ENCODE measurements around the gene FSIP1. TPM values are rescaled to one million over a fixed set of nuclear protein-coding genes. Genes with fewer than 3 reads are reported as not detected.

Gene FSIP1
- total RNA-seq, 4 donors from 2014 or later = 0.20 to 1.5 (median 0.42) TPM

DNA sequence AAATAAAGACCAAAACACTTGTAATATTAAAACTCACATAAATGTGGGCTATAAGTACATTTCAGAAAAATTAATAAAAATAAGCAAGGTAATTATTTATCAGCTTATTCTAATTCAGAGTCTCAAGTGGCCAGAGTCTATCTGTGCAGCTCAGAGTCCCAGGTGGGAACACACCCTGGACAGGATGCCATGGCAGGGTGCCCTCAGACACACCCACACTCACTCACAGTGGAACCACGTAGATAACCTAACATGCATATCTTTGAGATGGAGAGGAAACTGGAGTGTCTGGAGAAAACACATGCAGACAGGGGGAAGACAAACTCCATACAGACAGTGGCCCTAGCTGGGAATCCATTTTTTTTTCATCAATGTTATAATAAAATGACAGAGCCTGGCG, 37.2 kb downstream of the FSIP1 start:
- WGBS, 2 donors = 47 to 86% methylated on average over 2 of the region's 2 CpGs
- H3K9me3 ChIP-seq = no peaks in the 10 kb centered on the region
- H3K4me3 ChIP-seq = no peak overlapping the region
- H3K4me1 ChIP-seq = peaks cover 0 to 8% (median 0%) of the 10 kb centered on the region in 4 donors
- no peak overlapping the region for H3K27ac ChIP-seq
- no peaks in the 10 kb centered on the region for H3K27me3 ChIP-seq
- H3K36me3 ChIP-seq = no peaks in the 10 kb centered on the region
- DNase-seq (ENCODE audit: low spot score in 2 of 2) = no peak
- TF ChIP-seq, protein P1, sequence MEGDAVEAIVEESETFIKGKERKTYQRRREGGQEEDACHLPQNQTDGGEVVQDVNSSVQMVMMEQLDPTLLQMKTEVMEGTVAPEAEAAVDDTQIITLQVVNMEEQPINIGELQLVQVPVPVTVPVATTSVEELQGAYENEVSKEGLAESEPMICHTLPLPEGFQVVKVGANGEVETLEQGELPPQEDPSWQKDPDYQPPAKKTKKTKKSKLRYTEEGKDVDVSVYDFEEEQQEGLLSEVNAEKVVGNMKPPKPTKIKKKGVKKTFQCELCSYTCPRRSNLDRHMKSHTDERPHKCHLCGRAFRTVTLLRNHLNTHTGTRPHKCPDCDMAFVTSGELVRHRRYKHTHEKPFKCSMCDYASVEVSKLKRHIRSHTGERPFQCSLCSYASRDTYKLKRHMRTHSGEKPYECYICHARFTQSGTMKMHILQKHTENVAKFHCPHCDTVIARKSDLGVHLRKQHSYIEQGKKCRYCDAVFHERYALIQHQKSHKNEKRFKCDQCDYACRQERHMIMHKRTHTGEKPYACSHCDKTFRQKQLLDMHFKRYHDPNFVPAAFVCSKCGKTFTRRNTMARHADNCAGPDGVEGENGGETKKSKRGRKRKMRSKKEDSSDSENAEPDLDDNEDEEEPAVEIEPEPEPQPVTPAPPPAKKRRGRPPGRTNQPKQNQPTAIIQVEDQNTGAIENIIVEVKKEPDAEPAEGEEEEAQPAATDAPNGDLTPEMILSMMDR (IDR thresholded peaks at IDR 0.05) = no peak
- TF ChIP-seq POLR2A (IDR thresholded peaks at IDR 0.05) (no peak), EP300 (IDR thresholded peaks at IDR 0.05) (no peak)

DNA sequence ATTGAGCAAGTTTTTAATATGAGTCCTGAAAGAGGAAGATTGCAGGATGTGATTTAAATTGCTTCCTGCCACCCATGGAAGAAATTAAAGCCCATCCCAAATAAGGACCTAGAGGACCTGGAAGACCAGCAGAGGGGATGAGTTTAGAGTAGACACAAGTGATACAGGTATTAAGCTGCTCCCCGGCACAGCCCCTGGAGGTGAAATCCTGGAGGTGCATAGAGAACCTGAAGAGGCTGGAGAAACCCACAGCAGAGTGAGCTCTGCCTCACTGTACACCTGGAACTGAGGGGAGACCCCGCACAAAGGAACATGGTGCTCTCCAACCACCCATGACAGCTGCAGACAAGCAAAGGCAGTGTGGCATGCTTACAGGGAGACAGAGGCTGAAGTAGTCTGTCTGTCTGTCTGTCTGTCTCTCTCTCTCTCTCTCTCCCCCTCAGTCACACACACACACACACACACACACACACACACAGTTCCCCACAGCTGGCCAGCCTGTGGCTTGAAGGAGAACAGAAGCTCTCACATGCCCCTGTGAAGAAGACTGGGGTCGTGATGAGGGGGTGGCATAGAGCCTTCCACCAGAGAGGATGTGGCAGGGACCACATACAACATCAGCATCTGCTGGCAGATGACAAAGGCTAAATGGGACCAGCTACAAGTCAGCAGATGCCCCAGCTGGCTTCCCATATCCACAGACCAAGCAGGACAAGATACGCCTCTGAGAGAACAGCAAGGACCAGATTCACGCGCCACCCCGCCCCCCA, 38.1 kb downstream of the FSIP1 start:
- Histone ChIP-seq H3K36me3 (no peaks in the 10 kb centered on the region), H3K27ac (no peak overlapping the region), H3K27me3 (no peaks in the 10 kb centered on the region), H3K9me3 (no peaks in the 10 kb centered on the region), H3K4me3 (no peak overlapping the region), H3K4me1 (peaks cover 0 to 8% (median 0%) of the 10 kb centered on the region in 4 donors)
- 89 to 93% methylated on average over 7 of the region's 7 CpGs for WGBS, 2 donors
- TF ChIP-seq EP300 (IDR thresholded peaks at IDR 0.05) (no peak), POLR2A (IDR thresholded peaks at IDR 0.05) (no peak)
- TF ChIP-seq, protein P1 (IDR thresholded peaks at IDR 0.05) = no peak
- no peak for DNase-seq (ENCODE audit: low spot score in 2 of 2)

DNA sequence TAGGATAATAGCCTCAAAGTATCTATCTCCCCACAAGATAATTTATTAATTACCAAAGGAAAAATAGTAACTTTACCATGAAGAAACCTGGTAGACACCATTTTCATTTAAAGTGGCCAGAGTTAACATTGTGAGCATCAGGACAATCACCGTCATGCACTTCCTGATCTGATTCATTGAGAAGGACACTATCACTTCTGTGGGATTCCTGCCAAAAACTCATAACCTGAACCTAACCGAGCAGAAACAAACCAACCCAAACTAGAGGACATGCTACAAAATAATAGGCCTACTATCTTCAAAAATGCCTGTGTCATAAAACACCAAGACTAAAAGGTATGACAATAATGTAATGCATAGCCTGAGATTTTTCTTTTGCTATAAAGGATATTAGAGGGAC, 39.0 kb downstream of the FSIP1 start:
- TF ChIP-seq POLR2A (IDR thresholded peaks at IDR 0.05) (no peak), EP300 (IDR thresholded peaks at IDR 0.05) (no peak)
- TF ChIP-seq, protein P1 (IDR thresholded peaks at IDR 0.05) = no peak
- H3K4me3 ChIP-seq = no peak overlapping the region
- peaks cover 0 to 8% (median 0%) of the 10 kb centered on the region in 4 donors for H3K4me1 ChIP-seq
- H3K27ac ChIP-seq = no peak overlapping the region
- no peaks in the 10 kb centered on the region for H3K36me3 ChIP-seq
- H3K27me3 ChIP-seq = no peaks in the 10 kb centered on the region
- 42 to 76% methylated on average over 2 of the region's 2 CpGs for WGBS, 2 donors
- H3K9me3 ChIP-seq = no peaks in the 10 kb centered on the region
- DNase-seq (ENCODE audit: low spot score in 2 of 2) = no peak

DNA sequence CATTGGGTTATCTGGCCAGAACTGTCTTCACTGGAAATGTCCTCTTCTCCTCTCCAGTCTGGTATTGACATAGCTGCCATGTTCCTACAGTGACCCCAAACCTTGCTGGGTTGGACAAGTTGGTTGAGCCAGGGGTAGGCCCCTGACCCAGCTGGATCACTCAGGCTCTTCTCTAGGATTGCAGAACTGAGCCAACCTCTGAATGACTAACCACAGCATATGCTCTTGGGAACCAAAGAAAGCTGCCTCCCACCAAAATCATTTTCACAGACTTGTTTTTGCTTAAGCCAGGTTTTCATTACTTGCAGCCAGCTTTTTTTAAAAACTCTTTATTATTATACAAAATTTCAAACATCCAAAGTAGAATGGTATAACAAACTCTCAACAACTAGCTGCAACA, 41.4 kb downstream of the FSIP1 start:
- DNase-seq (ENCODE audit: low spot score in 2 of 2) = no peak
- Histone ChIP-seq H3K36me3 (no peaks in the 10 kb centered on the region), H3K27ac (no peak overlapping the region), H3K4me3 (no peak overlapping the region), H3K9me3 (no peaks in the 10 kb centered on the region), H3K4me1 (peaks cover 0 to 1% (median 0%) of the 10 kb centered on the region in 4 donors), H3K27me3 (no peaks in the 10 kb centered on the region)
- no peak for TF ChIP-seq EP300 (IDR thresholded peaks at IDR 0.05)
- TF ChIP-seq, protein P1 (IDR thresholded peaks at IDR 0.05) = no peak
- no peak for TF ChIP-seq POLR2A (IDR thresholded peaks at IDR 0.05)

DNA sequence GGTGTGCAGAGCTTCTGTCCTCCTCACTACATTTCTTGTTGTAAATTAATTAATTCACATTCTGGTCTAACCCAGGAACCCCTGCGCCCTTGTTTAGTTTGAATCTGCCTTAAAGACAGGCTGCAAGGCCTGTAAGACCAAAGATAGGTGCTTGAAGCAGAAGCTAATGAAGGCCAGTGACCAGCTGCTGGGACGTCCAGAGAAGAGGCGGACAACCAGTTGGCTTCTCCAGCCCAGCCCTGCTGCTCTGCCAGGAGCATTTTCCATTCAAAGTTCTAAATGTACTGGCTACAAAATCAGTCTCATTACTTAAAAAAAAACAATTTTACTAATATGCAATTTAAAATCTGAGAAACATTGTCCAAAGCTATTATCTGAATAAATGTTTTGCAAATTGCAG, 43.6 kb downstream of the FSIP1 start:
- no peaks in the 10 kb centered on the region for H3K9me3 ChIP-seq
- no peaks in the 10 kb centered on the region for H3K36me3 ChIP-seq
- no peak overlapping the region for H3K27ac ChIP-seq
- 89 to 91% methylated on average over 3 of the region's 3 CpGs for WGBS, 2 donors
- H3K4me1 ChIP-seq = peaks cover 0 to 3% (median 0%) of the 10 kb centered on the region in 4 donors
- H3K4me3 ChIP-seq = no peak overlapping the region
- TF ChIP-seq EP300 (IDR thresholded peaks at IDR 0.05) = no peak
- TF ChIP-seq POLR2A (IDR thresholded peaks at IDR 0.05) = no peak
- TF ChIP-seq, protein P1 (IDR thresholded peaks at IDR 0.05) = no peak
- H3K27me3 ChIP-seq = no peaks in the 10 kb centered on the region
- DNase-seq (ENCODE audit: low spot score in 2 of 2) = no peak

Data from tibial nerve (tissue), 4 donors.